Measurements from ENCODE around the gene OR4M1.
"Not testable (repeated sequence)": the region's sequence is repeated elsewhere in the genome, so short reads cannot be mapped to it uniquely, and the experiment has no call there.

Gene OR4M1, protein sequence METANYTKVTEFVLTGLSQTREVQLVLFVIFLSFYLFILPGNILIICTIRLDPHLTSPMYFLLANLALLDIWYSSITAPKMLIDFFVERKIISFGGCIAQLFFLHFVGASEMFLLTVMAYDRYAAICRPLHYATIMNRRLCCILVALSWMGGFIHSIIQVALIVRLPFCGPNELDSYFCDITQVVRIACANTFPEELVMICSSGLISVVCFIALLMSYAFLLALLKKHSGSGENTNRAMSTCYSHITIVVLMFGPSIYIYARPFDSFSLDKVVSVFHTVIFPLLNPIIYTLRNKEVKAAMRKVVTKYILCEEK

DNA sequence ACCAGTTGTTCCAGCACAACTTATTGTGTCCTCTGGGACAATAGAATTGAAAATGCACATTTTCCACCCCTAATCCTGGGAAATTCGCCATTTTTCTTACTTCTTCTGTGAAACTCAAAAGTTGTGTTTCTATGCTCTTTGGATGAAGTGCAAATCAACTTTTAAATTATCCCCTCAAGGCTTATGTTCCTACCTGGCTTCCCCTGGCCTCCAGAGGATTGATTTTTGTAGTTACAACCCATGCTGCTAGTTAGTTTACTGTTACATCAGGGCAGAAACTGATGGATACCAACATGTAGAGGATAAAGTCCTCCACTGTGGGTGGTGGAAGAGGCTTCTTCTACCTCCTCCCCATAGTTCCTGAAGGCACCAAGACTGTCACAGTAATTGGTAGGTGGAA is at the start of gene OR4M1:
OR4M1 (plus strand) TSS at position 301 of the 400 bp plus-strand sequence. CDS start 6,819 bp downstream, outside the sequence.
- DNase-seq = not testable (repeated sequence)

DNA sequence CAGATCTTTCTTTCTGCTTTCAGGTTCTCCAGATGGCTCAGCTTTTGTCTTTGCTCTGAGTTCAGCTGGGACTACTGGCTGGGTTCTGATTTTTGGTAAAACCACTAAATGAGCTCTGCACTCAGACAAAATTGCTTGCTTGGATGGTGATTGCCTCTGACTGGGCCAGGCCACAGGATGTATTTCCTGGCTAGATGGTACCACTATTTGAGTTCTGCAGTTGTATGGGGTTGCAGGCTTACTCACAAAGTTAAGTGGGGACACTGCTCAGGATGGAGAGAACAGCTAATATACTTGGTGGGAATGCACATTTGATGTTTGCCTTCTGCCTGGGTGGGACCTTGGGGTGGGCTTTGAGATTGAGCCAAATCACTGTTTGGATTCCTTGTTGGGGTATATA is 43.9 kb upstream of the OR4M1 start:
- no peak for DNase-seq

DNA sequence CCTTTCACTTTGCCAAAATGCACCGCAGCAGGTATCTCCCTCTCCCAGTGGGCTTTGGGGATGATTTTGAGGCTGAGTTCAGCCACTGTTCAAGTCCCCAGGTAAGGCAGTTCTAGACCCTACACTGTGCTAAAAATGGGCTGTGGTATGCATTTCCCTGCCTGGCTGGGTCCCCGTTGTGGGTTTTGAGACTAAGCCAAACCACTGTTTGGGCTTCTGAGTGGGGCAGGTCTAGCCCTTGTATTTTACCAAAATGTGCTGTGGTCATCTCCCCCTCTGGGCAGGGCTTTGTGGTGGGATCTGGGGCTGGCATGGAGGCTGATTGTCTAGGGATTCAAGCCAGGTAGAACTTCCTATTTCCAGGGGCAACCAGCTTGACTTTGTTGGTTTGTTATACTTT is 43.5 kb upstream of the OR4M1 start:
- DNase-seq = no peak

DNA sequence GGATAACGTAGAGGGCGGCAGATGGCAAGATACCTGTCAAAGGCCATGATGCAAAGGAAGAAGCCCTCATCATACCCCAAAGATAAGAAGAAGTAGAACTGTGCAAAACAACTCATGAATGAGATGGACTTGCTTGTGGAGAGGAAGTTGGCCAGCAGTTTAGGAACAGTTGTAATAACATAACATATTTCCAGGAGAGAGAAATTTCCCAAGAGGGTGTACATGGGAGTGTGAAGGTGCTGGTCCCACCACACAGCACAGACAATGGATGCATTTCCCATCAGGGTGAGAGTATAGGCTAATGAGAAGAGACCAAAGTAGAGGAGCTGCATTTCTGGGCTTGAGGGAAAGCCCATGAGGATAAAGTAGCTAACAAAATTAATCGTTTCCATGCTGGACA is 39.4 kb upstream of the OR4M1 start:
- not testable (repeated sequence) for DNase-seq

DNA sequence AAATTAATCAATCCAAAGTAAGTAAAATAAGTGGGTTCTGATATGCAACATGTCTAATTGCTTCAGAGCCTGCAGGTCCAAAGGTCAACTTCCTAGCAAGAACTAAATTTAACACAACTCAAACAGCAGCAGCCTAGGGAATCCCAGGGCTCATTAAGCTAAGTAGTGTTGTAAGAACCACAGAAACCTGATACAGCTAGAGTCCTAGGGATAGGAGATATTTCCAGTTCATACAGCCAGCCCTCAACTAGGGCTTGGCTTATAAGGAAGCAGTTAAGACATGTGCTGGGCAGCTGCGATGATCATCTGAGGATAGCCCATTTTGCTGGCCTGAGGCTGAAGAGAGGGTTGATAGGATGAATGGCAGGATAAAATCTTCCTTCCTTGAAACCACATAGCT is 30.0 kb upstream of the OR4M1 start, which contains the start of gene OR4Q3:
OR4Q3 (plus strand) TSS at position 316 of the 400 bp plus-strand sequence.
- DNase-seq = no peak

DNA sequence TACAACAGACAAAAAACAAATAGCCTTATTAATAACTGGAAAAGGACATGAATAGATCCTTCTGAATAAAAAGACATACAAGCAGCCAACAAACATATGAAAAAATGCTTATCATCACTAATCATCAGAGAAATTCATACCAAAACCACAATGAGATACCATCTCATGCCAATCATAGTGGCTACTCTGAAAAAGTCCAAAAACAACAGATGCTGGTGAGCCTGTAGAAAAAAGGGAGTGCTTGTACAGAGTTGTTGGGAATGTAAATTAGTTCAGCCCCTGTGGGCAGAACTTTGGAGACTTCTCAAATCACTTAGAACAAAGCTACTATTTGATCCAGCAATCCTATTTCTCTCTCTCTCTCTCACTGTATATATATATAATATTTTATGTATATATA is 21.0 kb upstream of the OR4M1 start:
- not testable (repeated sequence) for DNase-seq

DNA sequence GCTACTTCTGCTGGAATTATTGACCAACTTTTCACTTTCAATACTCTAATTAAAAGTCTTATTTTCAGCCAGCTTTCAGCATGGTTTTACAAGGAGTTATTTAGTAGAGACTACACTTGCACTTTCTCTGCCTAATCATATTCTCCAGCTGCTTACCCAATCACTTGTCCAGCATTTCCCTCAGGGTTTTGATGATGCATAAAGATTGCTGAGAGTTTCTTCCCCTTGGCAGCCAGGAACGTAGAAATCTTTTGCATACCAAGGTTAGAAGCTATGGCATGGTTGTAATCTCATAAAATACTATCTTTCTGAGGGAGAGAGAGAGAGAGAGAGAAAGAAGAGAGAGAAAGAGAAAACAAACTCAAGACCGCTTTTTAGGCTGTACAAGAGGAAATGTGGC is 19.1 kb upstream of the OR4M1 start:
- DNase-seq = no peak

DNA sequence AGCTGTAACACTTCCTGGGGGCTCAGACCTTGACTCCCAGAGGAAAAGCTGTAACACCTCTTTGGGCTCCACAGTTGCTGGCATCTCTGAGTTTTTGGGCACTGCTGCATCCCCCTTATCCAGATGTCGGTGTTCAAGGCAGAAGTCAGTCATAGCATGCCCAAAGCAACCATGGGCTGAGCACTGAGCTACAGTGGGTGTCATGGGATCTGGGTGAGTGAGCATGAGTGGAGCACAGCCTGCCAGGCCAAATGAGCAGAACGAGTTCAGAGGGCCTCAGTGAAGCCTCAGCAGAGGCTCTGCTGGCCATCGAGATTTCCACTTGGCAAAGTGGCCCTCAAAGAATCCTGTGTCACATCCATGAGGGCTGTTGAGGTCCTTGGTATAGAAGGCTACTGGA is 1.8 kb upstream of the OR4M1 start:
- DNase-seq = not testable (repeated sequence)

DNA sequence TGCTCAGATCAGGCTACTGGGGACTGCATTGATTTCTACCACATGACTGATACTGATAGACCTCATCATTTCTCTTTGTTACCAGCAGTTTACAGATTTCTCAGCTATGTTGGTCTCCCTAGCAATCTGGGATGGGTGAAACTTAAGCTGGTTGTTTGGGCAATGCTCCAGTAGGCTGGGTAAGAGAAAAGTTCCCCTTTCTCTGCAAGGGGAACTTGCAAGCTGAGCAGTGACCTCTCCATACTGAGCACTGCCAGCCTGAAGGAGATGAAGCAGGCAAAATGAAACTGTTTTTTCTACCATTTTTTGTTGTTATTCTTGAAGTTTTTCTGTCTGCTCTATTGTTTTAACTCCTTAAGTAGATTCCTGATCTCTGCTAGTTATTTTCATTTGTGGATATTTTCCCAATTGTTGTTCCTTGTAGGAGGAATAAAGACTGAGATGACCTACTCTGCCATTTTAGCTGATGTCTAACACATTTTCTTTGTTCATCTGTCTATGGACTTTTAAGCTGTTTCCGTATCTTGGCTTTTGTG is 1.3 kb upstream of the OR4M1 start:
- DNase-seq = no peak

DNA sequence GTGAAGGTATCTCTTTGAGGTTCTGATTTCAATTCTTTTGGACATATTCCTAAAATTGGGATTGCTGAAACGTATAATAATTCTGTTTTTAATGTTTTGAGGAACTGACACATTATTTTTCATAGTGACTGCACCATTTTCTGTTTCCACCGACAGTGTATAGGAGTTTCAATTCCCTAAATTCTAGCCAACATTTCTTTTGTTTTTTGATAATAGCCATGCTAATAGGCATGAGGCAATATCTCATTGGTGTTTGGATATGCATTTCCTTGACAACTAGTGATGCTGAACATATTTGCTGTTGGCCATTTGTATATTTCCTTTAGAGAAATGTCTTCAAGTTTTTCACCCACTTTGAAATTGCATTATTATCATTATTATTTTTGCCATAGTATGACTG is 850 bp upstream of the OR4M1 start:
- not testable (repeated sequence) for DNase-seq

DNA sequence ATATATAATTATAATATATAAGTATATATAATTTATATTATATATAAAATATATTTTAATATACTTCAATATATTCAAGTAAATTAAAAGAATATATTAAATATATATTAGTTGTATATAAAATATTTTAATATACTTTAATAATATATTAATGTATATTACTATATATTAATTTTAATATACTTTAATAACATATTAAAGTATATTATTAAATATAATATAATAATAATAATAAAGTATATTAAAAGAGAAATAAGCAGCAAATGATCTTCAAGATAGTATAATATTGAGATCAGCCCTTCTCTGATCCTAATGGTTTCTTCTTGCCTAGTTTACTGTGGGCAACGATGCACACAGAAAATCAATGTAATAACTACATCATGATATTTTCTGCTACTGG is 2.3 kb downstream of the OR4M1 start:
- no peak for DNase-seq

DNA sequence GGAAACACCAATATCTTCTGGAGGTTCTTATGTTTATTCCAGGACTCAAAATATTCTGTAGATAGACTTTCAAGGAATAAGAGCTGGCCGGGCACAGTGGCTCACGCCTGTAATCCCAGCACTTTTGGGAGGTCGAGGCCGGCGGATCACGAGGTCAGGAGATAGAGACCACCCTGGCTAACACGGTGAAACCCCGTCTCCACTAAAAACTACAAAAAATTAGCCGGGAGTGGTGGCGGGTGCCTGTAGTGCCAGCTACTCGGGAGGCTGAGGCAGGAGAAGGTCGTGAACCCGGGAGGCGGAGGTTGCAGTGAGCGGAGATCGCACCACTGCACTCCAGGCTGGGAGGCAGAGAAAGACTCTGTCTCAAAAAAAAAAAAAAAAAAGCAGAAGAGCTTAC is 12.5 kb downstream of the OR4M1 start:
- DNase-seq = not testable (repeated sequence)

DNA sequence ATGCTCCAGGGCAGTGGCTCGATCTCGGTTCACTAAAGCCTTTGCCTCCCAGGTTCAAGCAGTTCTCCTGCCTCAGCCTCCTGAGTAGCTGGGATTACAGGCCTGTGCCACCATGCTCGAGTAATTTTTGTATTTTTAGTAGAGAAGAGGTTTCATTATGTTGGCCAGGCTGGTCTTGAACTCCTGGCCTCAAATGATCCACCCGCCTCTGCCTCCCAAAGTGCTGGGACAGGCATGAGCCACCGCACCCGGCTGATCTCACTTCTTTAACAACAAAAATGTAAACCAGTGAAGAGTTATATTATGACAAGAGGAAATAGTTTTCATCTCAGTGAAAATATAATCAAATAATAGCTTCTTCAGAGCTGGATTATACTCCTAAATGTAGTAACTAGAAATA is 14.0 kb downstream of the OR4M1 start:
- DNase-seq = not testable (repeated sequence)

DNA sequence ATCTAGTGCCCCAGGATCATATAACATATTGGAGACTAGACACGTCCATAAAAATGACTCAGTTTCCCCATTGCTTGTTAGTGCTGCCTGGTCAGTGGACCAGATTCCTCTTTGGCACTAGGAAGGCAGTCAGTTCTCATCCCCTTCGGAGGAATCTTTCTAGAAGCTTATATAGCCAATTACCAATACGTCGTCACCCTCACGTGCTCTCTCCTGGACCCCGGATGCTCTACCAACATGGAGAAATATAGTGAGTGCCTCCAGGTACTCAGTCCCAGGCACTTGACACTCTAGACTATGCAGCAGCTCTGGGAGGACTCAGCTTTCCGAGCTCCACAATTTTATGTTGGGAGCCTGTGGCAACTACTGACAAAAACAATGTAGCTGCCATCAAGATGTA is 14.8 kb downstream of the OR4M1 start:
- not testable (repeated sequence) for DNase-seq

DNA sequence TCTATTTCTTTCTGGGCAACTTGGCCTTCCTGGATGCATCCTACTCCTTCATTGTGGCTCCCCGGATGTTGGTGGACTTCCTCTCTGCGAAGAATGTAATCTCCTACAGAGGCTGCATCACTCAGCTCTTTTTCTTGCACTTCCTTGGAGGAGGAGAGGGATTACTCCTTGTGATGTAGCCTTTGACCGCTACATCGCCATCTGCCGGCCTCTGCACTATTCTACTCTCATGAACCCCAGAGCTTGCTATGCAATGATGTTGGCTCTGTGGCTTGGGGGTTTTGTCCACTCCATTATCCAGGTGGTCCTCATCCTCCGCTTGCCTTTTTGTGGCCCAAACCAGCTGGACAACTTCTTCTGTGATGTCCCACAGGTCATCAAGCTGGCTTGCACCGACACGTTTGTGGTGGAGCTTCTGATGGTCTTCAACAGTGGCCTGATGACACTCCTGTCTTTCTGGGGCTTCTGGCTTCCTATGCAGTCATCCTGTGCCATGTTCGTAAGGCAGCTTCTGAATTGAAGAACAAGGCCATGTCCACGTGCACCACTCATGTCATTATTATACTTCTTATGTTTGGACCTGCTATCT is 23.3 kb downstream of the OR4M1 start:
- DNase-seq = not testable (repeated sequence)

DNA sequence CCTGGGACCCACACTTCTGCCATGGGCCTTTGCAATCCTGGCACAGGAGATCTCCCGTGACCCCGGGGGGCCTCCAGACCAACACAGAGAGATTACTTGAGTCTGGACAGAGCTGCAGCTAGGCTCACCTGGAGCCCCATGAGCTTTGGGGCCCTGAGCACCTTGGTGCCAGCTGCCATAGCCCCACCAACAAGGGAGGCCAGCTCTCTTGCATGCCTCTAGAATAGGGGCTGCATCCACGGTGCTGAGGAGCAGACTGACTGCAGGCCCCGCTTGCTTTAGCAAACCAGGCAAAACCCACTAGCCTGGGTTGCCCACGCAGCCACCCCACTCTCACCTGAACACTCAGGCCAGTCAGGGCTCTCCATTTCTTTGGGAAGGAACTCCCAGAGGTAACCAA is 26.6 kb downstream of the OR4M1 start:
- no peak for DNase-seq

DNA sequence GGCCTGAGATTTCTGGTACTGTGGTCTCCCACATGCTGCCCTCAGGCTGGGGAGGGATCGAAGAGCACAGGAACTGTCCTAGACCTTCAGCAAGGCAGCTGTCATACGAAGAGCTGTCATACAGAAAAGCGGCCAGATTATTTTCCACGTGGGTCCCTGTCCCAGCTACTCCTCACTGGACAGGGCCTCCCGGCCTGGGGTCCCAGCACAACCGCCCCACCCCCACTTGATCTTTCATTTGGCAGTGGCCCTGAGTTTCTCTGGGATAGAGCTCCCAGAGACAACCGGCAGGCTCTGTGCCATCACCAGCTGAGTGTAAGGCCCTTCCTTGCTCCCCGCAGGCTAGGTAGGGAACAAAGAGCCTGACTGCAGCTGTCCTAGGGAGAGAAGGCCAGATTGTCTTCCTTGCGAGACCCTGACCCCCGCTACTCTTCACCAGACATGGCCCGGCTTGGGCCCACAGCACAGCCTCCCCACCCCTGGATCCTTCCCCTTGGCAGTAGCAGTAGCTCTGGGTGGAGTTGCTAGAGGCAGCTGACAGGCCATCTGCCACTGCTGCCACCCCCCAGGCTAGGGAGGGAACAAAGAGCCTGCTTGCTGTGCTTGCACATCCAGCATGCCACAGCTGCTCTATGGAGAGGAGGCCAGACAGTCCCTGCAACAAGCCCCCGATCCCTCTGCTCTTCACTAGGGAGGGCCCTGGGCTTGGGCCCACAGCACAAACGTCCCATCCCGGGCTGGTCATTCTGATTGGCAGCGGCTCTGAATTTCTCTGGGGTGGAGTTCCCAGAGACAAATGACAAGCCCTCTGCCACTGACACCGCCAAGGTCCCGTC is 27.2 kb downstream of the OR4M1 start:
- DNase-seq = no peak

DNA sequence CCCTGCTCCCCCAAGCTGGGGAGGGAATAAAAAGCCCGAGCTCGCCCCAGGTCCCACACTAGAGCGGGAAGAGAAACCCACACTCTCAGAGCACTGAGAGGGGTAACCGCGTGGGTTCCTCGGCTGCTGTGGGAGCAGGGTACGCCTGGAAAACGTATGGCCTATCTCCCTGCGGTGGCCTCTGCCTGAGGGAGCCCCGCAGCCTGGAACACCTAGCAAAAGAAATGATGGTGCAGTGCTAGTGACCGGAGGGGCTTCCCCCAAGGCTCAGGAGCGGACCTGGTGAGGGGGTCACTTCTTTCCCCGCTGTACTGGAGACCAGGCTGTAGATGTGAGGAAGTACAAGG is 27.8 kb downstream of the OR4M1 start:
- DNase-seq = no peak

DNA sequence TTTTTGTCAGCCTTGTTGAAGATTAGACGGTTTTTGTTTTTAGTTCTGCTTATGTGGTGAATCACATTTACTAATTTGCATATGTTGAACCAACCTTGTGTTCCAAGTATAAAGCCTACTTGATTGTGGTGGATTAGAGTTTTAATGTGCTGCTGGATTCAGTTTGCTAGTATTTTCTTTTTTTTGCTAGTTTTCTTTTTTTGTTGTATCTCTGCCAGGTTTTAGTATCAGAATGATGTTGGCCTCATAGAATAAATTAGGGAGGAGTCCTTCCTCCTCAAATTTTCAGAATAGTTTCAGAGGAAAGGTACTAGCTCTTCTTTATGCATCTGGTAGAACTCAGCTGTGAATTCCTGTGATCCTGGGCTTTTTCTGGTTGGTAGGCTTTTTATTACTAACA is 30.2 kb downstream of the OR4M1 start, which contains the start of gene OR4N2:
OR4N2 (plus strand) TSS at position 301 of the 400 bp plus-strand sequence. CDS start 23,679 bp downstream, outside the sequence.
- not testable (repeated sequence) for DNase-seq

DNA sequence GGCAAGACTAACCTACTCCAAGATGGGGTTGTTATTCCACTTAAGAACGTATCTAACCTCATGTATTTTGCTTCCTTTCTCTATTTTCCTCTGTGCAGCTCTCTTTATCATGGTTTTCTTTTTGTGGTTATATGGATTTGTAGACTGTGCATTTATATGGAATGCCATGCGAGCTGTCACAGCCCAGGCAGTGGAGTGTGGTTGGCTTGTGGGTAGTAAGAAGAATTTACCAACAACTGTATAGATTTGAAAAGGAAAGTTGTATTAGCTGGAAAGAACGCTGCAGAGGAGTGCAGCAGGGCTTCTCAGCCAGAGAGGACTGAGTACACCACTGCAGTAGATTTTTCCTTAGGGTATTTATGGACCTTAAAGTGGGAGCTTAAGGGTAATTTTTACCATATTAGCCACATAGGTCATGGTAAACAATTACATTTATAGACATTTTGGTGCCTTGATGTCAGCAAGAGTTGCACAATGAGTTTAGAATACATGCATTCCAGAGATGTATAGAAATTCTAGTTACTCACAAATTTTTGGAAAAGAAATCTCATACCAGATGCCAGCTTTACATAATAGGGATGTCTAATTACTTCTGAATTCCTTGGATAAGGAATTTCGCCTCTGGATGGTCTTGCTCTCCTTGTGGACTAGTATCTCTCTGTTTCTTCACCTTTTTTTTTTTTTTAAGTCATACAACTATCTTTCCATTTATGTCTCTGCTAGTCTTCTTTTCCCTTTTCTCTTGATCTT is 40.0 kb downstream of the OR4M1 start:
- DNase-seq = not testable (repeated sequence)

DNA sequence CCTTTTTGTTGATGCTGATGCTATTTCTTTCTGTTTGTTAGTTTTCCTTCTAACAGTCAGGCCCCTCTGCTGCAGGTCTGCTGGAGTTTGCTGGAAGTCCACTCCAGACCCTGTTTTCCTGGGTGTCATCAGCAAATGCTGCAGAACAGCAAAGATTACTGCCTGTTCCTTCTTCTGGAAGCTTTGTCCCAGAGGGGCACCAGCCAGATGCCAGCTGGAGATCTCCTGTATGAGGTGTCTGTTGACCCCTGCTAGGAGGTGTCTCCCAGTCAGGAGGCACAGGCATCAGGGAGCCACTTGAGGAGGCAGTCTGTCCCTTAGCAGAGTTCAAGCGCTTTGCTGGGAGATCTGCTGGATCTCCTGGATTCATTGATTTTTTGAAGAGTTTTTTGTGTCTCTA is 46.6 kb downstream of the OR4M1 start:
- DNase-seq = not testable (repeated sequence)

DNA sequence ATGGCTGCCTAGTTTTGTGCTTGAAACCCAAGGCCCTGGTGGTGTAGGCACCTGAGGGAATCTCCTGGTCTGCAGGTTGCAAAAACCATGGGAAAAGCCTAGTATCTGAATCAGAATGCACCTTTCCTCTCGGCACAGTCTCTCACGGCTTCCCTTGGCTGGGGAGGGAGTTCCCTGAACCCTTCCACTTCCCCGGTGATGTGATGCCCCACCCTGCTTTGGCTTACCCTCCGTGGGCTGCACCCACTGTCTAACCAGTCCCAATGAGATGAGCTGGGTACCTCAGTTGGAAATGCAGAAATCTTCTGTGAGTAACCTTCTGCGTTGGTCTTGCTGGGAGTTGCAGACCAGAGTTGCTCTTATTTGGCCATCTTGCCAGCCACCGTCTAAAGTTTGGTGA is 47.7 kb downstream of the OR4M1 start:
- not testable (repeated sequence) for DNase-seq

DNA sequence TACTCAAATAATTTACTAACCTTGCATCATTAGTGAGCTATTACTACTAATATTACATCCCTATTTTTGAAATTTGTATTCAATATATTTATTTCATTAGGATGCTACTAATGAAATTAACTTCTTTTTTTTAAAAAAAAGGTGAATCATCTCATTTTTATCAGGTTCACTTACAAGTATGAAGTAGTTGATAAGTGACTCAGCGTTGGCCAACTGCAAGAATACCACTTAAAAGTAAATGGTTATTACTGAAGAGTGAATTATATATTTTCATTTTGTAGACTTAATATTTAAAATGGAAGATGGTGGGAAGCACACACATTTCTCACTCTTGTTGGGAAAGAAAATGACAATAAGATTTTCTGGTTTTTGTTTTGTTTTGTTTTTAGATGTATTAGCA is 49.9 kb downstream of the OR4M1 start:
- no peak for DNase-seq
